DOHH2 (cell line): ENCODE data around the gene VAPB.

Experiments
- H3F3A ChIP-seq: fragments of 200-600 bp; sonication (generic), shearing (Covaris generic); 2 replicates; pipeline ENCODE4 v1.6.0; 2016; ENCODE audit warnings: antibody characterized with exemption, mild to moderate bottlenecking; ENCODE audit not compliant: control insufficient read depth, insufficient read depth
- H3K27ac ChIP-seq: fragments of 200-600 bp; sonication (generic); 2 replicates; pipeline ENCODE4 v1.5.1; 2014; ENCODE audit warnings: low read depth, mild to moderate bottlenecking, low read length, moderate library complexity
- H3K27me3 ChIP-seq: fragments of 200-600 bp; sonication (generic); 2 replicates; pipeline ENCODE4 v1.6.1; 2014; ENCODE audit warnings: mild to moderate bottlenecking, low read length, mixed read lengths; ENCODE audit not compliant: control insufficient read depth
- H3K36me3 ChIP-seq: fragments of 200-600 bp; sonication (generic); 2 replicates; pipeline ENCODE4 v1.6.1; 2014; ENCODE audit warnings: mild to moderate bottlenecking, low read length, moderate library complexity, mixed read lengths; ENCODE audit not compliant: control insufficient read depth
- H3K4me1 ChIP-seq: fragments of 200-600 bp; sonication (generic); 2 replicates; pipeline ENCODE4 v1.6.1; 2014; ENCODE audit warnings: mild to moderate bottlenecking, low read length, mixed read lengths; ENCODE audit not compliant: control insufficient read depth
- H3K4me2 ChIP-seq: fragments of 200-600 bp; sonication (generic); 2 replicates; pipeline ENCODE4 v1.6.0; 2014; ENCODE audit warnings: mild to moderate bottlenecking, low read length, moderate library complexity
- H3K4me3 ChIP-seq: fragments of 200-600 bp; sonication (generic); 2 replicates; pipeline ENCODE4 v1.5.1; 2014; ENCODE audit warnings: mild to moderate bottlenecking, low read length, mixed read lengths
- H3K79me2 ChIP-seq: fragments of 200-600 bp; sonication (generic); 2 replicates; pipeline ENCODE4 v1.6.1; 2014; ENCODE audit warnings: mild to moderate bottlenecking, low read length, mixed read lengths; ENCODE audit not compliant: control insufficient read depth
- H3K9me2 ChIP-seq: fragments of 200-600 bp; sonication (generic); replicated peaks from 2 replicates; pipeline ENCODE4 v1.6.1; 2014; ENCODE audit warnings: mild to moderate bottlenecking, low read length, mixed read lengths; ENCODE audit not compliant: control insufficient read depth
- H3K9me3 ChIP-seq: fragments of 200-600 bp; sonication (generic); 2 replicates; pipeline ENCODE4 v1.6.1; 2014; ENCODE audit warnings: antibody characterized with exemption, low read length, mixed read lengths; ENCODE audit not compliant: control insufficient read depth, insufficient read depth
- H4K20me1 ChIP-seq: fragments of 200-600 bp; sonication (generic); 2 replicates; pipeline ENCODE4 v1.6.0; 2014; ENCODE audit warnings: low read depth, mild to moderate bottlenecking, antibody characterized with exemption, low read length, moderate library complexity; ENCODE audit not compliant: control insufficient read depth, insufficient read depth
- EZH2phosphoT487 ChIP-seq: fragments of 200-600 bp; sonication (generic); IDR thresholded peaks from 2 replicates; pipeline ENCODE4 v1.6.1; 2017; ENCODE audit warnings: borderline replicate concordance, mild to moderate bottlenecking, antibody characterized with exemption, low read length, moderate library complexity, mixed read lengths
- TF ChIP-seq, protein P1 (sequence below): fragments of 200-600 bp; sonication (generic); IDR thresholded peaks from one replicate; pipeline ENCODE4 v1.5.1; 2014; ENCODE audit warnings: antibody characterized with exemption, mild to moderate bottlenecking, low read depth, low read length; ENCODE audit not compliant: poor library complexity, severe bottlenecking

Gene VAPB

DNA sequence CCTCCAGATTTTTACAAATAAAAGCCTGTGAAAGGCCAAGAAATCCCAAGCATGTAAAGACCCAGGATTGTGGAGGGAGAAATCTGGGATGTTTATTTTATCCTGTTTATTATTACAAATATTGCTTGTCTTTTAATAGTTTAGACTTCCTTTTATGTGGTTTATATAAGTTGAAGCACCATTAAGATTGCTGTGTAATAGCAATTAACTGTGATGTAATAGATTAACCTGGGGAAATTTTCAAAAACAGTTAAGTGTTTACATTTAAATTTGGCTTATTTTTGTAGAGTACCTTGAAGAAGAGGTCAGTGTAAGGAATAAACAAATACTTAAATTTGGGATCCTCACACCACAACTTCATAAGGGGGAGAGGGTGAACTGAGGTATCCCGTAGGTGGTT, 27.0 kb downstream of the VAPB start:
- Histone ChIP-seq H3K4me2 (no peak overlapping the region), H3K9me2 (no peaks in the 10 kb centered on the region), H3K79me2 (peaks cover 77% of the 10 kb centered on the region), H4K20me1 (no peaks in the 10 kb centered on the region), H3K27me3 (no peaks in the 10 kb centered on the region), H3F3A (no peaks in the 10 kb centered on the region), H3K4me3 (no peak overlapping the region), H3K4me1 (peaks cover 8% of the 10 kb centered on the region), H3K36me3 (peaks cover 41% of the 10 kb centered on the region), H3K27ac (no peak overlapping the region), H3K9me3 (no peaks in the 10 kb centered on the region)
- TF ChIP-seq, protein P1, sequence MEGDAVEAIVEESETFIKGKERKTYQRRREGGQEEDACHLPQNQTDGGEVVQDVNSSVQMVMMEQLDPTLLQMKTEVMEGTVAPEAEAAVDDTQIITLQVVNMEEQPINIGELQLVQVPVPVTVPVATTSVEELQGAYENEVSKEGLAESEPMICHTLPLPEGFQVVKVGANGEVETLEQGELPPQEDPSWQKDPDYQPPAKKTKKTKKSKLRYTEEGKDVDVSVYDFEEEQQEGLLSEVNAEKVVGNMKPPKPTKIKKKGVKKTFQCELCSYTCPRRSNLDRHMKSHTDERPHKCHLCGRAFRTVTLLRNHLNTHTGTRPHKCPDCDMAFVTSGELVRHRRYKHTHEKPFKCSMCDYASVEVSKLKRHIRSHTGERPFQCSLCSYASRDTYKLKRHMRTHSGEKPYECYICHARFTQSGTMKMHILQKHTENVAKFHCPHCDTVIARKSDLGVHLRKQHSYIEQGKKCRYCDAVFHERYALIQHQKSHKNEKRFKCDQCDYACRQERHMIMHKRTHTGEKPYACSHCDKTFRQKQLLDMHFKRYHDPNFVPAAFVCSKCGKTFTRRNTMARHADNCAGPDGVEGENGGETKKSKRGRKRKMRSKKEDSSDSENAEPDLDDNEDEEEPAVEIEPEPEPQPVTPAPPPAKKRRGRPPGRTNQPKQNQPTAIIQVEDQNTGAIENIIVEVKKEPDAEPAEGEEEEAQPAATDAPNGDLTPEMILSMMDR, result no peak
- no peak for TF ChIP-seq EZH2phosphoT487

DNA sequence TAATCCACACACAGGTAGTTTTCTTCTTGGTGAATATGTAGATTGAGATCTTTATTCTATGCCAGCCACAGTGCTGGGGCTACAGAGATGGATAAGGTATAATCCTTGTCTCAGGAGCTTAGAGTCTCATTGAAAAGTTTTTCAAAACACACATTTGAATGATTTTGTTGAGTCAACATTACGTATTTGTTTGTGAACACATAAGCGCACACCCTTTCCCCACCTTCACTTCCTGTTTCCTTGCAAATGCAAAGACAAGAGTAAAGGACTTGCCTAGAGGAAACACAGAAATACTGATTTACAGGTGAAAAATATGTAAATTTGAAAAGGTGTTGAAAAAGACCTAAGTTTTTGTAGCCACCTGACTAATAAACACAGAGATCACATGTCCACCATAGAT, 27.8 kb downstream of the VAPB start:
- H3K4me2 ChIP-seq, result no peak overlapping the region
- H3K79me2 ChIP-seq, result peaks cover 77% of the 10 kb centered on the region
- H3K27me3 ChIP-seq, result no peaks in the 10 kb centered on the region
- no peaks in the 10 kb centered on the region for H4K20me1 ChIP-seq
- TF ChIP-seq EZH2phosphoT487, result no peak
- TF ChIP-seq, protein P1, result no peak
- peaks cover 8% of the 10 kb centered on the region for H3K4me1 ChIP-seq
- H3K9me2 ChIP-seq, result no peaks in the 10 kb centered on the region
- H3F3A ChIP-seq, result no peaks in the 10 kb centered on the region
- no peak overlapping the region for H3K4me3 ChIP-seq
- no peaks in the 10 kb centered on the region for H3K9me3 ChIP-seq
- no peak overlapping the region for H3K27ac ChIP-seq
- peaks cover 49% of the 10 kb centered on the region for H3K36me3 ChIP-seq

DNA sequence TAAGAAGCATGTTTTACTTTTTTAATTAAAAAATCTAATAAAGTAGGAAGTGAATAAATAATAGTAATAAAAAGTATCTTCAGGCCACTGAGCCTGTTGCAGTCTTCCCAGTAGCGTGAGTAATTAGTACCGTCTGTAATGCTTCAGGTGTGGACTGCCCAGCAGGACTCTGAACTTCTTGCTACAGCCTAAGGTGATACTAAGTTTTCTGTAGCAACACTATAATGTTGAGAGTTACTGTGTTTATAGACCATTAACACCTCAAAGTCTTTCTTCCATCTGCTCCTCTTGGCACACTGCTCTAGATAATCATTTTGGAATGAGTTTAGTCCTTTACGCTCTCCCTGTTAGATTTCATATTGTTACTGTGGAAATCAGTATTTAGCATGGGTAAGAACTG, 28.4 kb downstream of the VAPB start:
- no peaks in the 10 kb centered on the region for H3K27me3 ChIP-seq
- H3K27ac ChIP-seq, result no peak overlapping the region
- no peaks in the 10 kb centered on the region for H3F3A ChIP-seq
- no peaks in the 10 kb centered on the region for H4K20me1 ChIP-seq
- H3K4me2 ChIP-seq, result no peak overlapping the region
- H3K79me2 ChIP-seq, result peaks cover 76% of the 10 kb centered on the region
- H3K9me2 ChIP-seq, result no peaks in the 10 kb centered on the region
- peaks cover 52% of the 10 kb centered on the region for H3K36me3 ChIP-seq
- H3K9me3 ChIP-seq, result no peaks in the 10 kb centered on the region
- peaks cover 8% of the 10 kb centered on the region for H3K4me1 ChIP-seq
- no peak overlapping the region for H3K4me3 ChIP-seq
- TF ChIP-seq, protein P1, result no peak
- TF ChIP-seq EZH2phosphoT487, result no peak
